GM19463 (cell line): ENCODE data around the gene DAB2.

ENCODE experiments used
- ATAC-seq: cut with Tn5 transposase; IDR thresholded peaks from one replicate; pipeline ENCODE4 v1.9.1; 2021; ENCODE audit warnings: mild to moderate bottlenecking, moderate library complexity; ENCODE audit not compliant: unreplicated experiment

DAB2 gene

GRCh38 chr5:39394946-39395345, 29.8 kb downstream of the DAB2 start:
- no peak for ATAC-seq

DNA sequence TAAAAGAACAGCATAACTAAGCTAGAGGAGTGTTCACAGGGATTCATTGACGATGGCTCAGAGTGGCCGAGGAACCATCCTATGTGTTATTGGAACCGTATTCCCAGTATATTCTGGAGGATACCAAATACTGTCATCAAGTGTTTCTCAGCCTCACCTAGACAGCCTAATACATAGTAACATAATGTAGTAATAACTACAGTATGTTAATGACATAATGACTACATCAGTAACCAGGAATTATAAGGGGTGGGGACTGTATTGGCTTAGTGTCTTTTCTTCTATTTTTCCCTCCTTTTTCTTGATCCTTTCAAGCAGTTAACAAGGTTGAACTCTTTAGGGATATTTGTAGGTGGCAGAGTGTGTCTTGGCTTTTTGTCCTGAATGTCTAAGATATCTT, 33.8 kb downstream of the DAB2 start:
- no peak for ATAC-seq

DNA sequence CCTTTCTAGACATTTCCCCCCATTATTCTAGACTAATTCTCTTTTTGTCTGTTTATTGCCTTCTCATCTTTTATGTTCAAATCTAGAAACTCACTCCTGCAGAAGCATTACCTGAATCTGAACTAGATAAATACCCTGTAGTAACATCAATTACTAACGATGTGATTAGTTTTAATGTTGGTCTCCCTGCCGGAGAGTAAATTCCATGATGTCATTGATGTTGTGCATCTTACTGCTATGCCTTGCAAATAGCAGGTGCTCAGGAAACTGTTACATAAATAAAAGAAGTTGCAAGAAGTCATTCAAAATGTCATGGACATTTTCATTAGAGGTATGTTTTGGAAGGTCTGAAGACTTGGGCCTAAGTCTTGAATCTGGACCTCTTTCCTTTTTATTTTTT, 37.5 kb downstream of the DAB2 start:
- no peak for ATAC-seq

- no peak for ATAC-seq
These were observed 40.5 kb downstream of the DAB2 start for GRCh38 chr5:39384271-39384670.

- no peak for ATAC-seq
These were observed 43.4 kb downstream of the DAB2 start for GRCh38 chr5:39381376-39381775.

DNA sequence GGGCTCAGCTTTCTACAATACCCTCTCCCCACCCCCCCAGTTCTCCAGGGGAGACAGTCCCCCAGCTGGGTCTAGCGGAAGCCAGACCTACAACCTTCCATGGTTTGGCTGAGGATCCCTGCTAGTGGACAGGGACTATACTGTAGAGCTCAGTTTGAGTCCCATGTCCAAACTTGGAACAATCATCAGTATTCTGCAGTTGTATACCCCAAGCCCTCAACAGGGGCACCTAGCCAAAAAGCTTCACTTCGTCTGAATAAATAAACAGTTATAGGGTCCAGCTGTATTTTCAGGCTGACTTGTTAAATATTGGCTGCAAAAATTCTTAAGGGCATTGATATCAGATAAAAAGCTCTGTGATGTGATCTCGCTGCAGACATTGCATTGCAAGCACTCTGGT, 45.1 kb downstream of the DAB2 start:
- ATAC-seq: no peak

DNA sequence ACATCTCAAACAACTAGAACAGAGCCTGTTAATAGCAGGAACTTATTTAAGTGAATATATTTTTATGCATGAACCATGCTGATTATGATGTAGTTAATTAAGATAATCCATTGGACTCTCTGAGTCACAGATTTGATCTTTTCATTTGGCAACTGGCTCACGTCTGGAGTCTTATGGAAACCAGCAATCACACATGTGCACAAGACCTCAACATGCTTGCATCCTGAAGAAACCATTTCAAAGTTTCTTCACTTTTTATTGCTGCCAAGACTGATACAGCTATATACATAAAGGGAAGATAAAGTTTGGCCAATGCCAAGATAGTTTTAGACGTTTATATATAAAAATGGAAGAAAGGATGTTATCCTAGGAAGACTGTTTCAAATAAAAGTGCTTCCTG, 47.2 kb downstream of the DAB2 start:
- no peak for ATAC-seq

GRCh38 chr5:39376293-39376714, 48.5 kb downstream of the DAB2 start:
- peak; percentile 75 for ATAC-seq

DNA sequence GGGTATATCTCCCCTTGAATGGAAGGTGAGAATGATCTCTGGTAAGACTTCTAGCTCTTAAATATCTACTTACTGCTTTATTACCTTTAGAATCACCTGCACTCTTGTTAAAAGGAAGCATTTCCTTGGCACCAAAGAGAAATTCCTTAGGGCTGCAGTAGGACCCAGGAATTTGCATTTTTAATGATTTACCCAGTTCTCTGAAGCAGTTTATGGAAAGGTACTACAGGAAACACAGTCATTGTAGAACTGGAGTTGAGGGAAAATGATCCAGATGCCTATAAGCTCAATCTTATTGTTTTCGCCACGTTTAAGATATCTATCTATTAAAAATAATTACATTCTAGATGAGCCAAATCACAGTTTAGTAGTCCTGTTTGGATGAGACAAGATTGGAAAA, 51.0 kb downstream of the DAB2 start:
- ATAC-seq: no peak

- no peak for ATAC-seq
These were observed 53.5 kb downstream of the DAB2 start for GRCh38 chr5:39371367-39371635.

GRCh38 chr5:39370555-39371366, 54.0 kb downstream of the DAB2 start:
- ATAC-seq: no peak

DNA sequence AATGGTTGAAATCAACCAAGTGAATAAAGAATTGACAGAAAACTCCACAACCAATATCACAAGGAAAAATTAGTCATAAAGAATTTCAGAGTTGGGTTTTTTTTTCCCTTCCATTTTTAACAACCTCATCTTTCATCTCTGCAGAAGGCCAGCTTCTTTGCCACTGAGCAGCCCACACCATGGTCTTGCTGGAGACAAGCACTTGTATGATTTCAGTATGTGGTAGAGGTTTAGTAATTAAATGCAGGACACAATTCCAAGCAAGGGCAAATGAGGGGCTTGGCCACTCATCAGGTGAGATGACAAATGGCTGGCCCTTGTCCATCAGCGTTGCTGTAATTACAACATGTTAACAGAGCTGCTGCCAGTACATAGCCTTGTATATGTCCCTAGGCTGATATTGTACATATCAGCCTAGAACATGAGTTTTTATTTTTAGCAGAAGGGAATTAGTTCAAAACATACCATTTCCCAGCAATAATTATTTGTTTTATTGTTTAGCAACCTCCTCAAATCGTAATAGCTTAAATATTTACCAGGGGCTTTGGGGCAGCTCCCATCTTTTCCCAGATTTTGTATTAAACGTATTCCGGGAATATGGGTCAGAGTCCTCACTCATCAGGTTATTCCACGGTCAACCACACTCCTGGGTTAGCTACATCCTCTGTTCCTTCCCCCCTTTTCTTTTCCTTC, 55.5 kb downstream of the DAB2 start:
- no peak for ATAC-seq

- no peak for ATAC-seq
These were observed 56.7 kb downstream of the DAB2 start for GRCh38 chr5:39368116-39368515.

GRCh38 chr5:39367711-39368110, 57.1 kb downstream of the DAB2 start:
- no peak for ATAC-seq

DNA sequence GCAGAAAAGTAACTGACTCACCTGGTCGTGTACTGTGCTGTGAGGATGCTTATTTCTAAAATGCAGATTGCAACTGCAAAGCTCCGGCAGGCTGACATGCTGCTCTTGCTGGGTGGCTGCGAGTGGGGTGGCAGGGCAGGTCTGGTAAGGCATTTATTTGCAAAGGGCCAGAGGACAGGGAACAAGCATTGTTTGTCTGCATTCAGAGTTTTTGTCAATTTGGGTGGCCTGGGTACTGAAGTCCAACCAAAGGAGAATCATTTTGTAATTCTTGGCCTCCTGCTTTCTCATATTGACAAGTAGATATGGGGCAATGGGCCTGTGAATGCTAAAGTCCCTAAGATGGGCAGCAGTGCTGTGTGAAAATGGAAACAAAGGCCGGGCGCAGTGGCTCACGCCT, 60.4 kb downstream of the DAB2 start, which contains the start of gene C9:
TSS of gene C9 (minus strand) at position 129 of the 400 bp plus-strand sequence. CDS start at position 98, 31 bp downstream.
- no peak for ATAC-seq

- ATAC-seq: no peak
These were observed 61.6 kb downstream of the DAB2 start for GRCh38 chr5:39363217-39363616.

GRCh38 chr5:39362646-39363045, 62.1 kb downstream of the DAB2 start:
- no peak for ATAC-seq

- no peak for ATAC-seq
These were observed 63.5 kb downstream of the DAB2 start for GRCh38 chr5:39361306-39361705.

GRCh38 chr5:39360471-39361111, 64.2 kb downstream of the DAB2 start:
- no peak for ATAC-seq

DNA sequence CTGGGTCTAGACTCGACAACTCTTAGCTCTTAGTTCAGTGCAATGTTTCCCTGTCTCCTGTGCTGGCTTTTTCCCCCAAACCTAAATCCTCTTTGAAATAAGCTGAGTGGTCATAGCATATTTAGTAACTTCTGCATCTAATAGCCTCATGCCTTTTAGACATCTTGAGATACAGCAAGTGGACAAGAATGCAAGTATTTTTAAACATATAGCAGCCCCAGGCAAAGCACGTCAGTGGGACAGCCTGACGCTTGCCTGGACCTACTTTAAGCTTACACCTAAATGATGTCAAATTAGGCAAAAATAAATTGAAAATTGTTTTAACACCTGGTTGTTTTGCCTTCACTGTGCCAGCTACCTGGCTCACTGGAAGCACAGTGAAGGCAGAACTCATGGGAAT, 68.5 kb downstream of the DAB2 start:
- ATAC-seq: no peak

- no peak for ATAC-seq
These were observed 69.5 kb downstream of the DAB2 start for GRCh38 chr5:39355324-39355723.
